ENCODE measurements around the gene SMURF1. TPM values are rescaled to one million over a fixed set of nuclear protein-coding genes. Genes with fewer than 3 reads are reported as not detected.
"Not testable (repeated sequence)": the region's sequence is repeated elsewhere in the genome, so short reads cannot be mapped to it uniquely, and the experiment has no call there.

The SMURF1 gene
- total RNA-seq, 1 donor from 2014 or later, result 10.0 TPM

GRCh38 chr7:99046722-99047121, 97.2 kb downstream of the SMURF1 start:
- peaks cover 91% of the 10 kb centered on the region for H3K36me3 ChIP-seq
- intact Hi-C loops (cut with micrococcal nuclease), result no loop called here

GRCh38 chr7:99046262-99046661, 97.6 kb downstream of the SMURF1 start:
- peaks cover 91% of the 10 kb centered on the region for H3K36me3 ChIP-seq
- intact Hi-C loops (cut with micrococcal nuclease); H3K4me3 ChIP-seq; H3K27me3 ChIP-seq (ENCODE audit: low read depth); H3K9me3 ChIP-seq (replicated peaks); DNase-seq; H3K27ac ChIP-seq (replicated peaks): not testable (repeated sequence)
- H3K4me1 ChIP-seq, result peaks cover 15% of the 10 kb centered on the region

More at GRCh38 chr7:99046722-99047121, 97.2 kb downstream of the SMURF1 start:
- Histone ChIP-seq H3K4me1 (peaks cover 12% of the 10 kb centered on the region), H3K9me3 (replicated peaks) (no peaks in the 10 kb centered on the region), H3K4me3 (no peak overlapping the region), H3K27ac (replicated peaks) (no peak overlapping the region), H3K27me3 (ENCODE audit: low read depth) (no peaks in the 10 kb centered on the region)
- no peak for TF ChIP-seq CTCF (IDR thresholded peaks at IDR 0.05; ENCODE audit: borderline replicate concordance)
- no peak for DNase-seq

- not testable (repeated sequence) for H3K4me3 ChIP-seq; H3K9me3 ChIP-seq (replicated peaks); DNase-seq; H3K27me3 ChIP-seq (ENCODE audit: low read depth); H3K27ac ChIP-seq (replicated peaks)
- intact Hi-C loops (cut with micrococcal nuclease), result loop anchor here (5.0 kb wide), 1 partner anchor 267 kb away; no protein-coding TSS in a partner anchor
- Histone ChIP-seq H3K36me3 (peaks cover 92% of the 10 kb centered on the region), H3K4me1 (peaks cover 27% of the 10 kb centered on the region)
These were observed 99.0 kb downstream of the SMURF1 start for GRCh38 chr7:99044858-99045257.

- peak overlapping the region; percentile 22 for H3K27ac ChIP-seq (replicated peaks)
These were observed 101.0 kb downstream of the SMURF1 start for GRCh38 chr7:99042957-99043356.

GRCh38 chr7:99041526-99041925, 102.4 kb downstream of the SMURF1 start:
- TF ChIP-seq CTCF (IDR thresholded peaks at IDR 0.05; ENCODE audit: borderline replicate concordance), result no peak
- intact Hi-C loops (cut with micrococcal nuclease), result loop anchor here (5.0 kb wide), 1 partner anchor 271 kb away; no protein-coding TSS in a partner anchor
- DNase-seq, result no peak
- peaks cover 92% of the 10 kb centered on the region for H3K36me3 ChIP-seq
- H3K4me1 ChIP-seq, result peaks cover 26% of the 10 kb centered on the region
- no peak overlapping the region for H3K4me3 ChIP-seq
- H3K27ac ChIP-seq (replicated peaks), result peak overlapping the region; percentile 77
- H3K9me3 ChIP-seq (replicated peaks), result no peaks in the 10 kb centered on the region
- no peaks in the 10 kb centered on the region for H3K27me3 ChIP-seq (ENCODE audit: low read depth)

More at GRCh38 chr7:99042957-99043356, 101.0 kb downstream of the SMURF1 start:
- intact Hi-C loops (cut with micrococcal nuclease), result loop anchor here (5.0 kb wide), 1 partner anchor 269 kb away; no protein-coding TSS in a partner anchor
- Histone ChIP-seq H3K9me3 (replicated peaks) (no peaks in the 10 kb centered on the region), H3K4me1 (peaks cover 20% of the 10 kb centered on the region), H3K27me3 (ENCODE audit: low read depth) (no peaks in the 10 kb centered on the region), H3K36me3 (peaks cover 93% of the 10 kb centered on the region), H3K4me3 (no peak overlapping the region)
- DNase-seq, result no peak
- no peak for TF ChIP-seq CTCF (IDR thresholded peaks at IDR 0.05; ENCODE audit: borderline replicate concordance)

- Histone ChIP-seq H3K4me3 (no peak overlapping the region), H3K36me3 (peaks cover 92% of the 10 kb centered on the region), H3K27me3 (ENCODE audit: low read depth) (no peaks in the 10 kb centered on the region), H3K27ac (replicated peaks) (peak overlapping the region; percentile 77), H3K9me3 (replicated peaks) (no peaks in the 10 kb centered on the region), H3K4me1 (peaks cover 26% of the 10 kb centered on the region)
- peak; percentile 76 for DNase-seq
- intact Hi-C loops (cut with micrococcal nuclease), result loop anchor here (5.0 kb wide), 1 partner anchor 272 kb away; no protein-coding TSS in a partner anchor
- TF ChIP-seq CTCF (IDR thresholded peaks at IDR 0.05; ENCODE audit: borderline replicate concordance), result peak; percentile 83
These were observed 103.6 kb downstream of the SMURF1 start for GRCh38 chr7:99040104-99040958.

All from left ventricle myocardium inferior (tissue), 1 donor.